Stimulated activated CD4-positive, alpha-beta T cell treated with anti-CD3 and anti-CD28 coated beads, TNF-alpha, amount 100 ng/mL, for 24 hours (primary cell): ENCODE measurements around the gene TCTA.

ENCODE experiments used
- DNase-seq, 3 experiments: peaks; one replicate each; pipeline ENCODE4 v3.0.0-alpha.2; 2020; ENCODE audit warnings: low read depth in 3 of 3

Gene TCTA

GRCh38 chr3:49460956-49461355 lies 48.7 kb downstream of the TCTA start:
- DNase-seq = no peak

GRCh38 chr3:49461443-49462171 lies 49.4 kb downstream of the TCTA start:
- DNase-seq = no peak

- DNase-seq = no peak
Observed at GRCh38 chr3:49462222-49462621, 50.0 kb downstream of the TCTA start.

GRCh38 chr3:49465270-49466034 lies 53.2 kb downstream of the TCTA start:
- DNase-seq = no peak
